Measurements from ENCODE around the gene SDK1.

DNA sequence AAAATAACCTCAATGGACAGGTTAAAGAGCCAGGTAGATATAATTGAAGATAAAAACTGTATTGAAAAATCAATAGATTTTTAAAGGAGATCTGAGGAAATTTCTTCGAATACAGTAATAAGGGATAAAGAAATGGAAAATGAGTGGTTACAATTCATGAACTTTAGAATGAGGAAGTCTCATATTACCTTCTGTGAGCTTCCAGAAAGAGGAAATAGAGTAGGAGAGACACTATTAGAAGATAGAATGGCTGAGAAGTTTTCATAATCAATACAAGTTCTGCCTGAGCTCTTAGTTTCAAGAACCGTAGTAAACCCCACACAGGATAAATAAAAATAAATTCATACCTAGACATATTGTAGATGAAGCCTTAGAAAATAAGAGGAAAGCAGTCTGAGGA is 11.5 kb downstream of the SDK1 start:
- TF ChIP-seq, protein P1, sequence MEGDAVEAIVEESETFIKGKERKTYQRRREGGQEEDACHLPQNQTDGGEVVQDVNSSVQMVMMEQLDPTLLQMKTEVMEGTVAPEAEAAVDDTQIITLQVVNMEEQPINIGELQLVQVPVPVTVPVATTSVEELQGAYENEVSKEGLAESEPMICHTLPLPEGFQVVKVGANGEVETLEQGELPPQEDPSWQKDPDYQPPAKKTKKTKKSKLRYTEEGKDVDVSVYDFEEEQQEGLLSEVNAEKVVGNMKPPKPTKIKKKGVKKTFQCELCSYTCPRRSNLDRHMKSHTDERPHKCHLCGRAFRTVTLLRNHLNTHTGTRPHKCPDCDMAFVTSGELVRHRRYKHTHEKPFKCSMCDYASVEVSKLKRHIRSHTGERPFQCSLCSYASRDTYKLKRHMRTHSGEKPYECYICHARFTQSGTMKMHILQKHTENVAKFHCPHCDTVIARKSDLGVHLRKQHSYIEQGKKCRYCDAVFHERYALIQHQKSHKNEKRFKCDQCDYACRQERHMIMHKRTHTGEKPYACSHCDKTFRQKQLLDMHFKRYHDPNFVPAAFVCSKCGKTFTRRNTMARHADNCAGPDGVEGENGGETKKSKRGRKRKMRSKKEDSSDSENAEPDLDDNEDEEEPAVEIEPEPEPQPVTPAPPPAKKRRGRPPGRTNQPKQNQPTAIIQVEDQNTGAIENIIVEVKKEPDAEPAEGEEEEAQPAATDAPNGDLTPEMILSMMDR (conservative IDR thresholded peaks at IDR 0.05), result no peak
- TF ChIP-seq ZFX (IDR thresholded peaks at IDR 0.05), result no peak
